ENCODE data around the gene RFFL.
"Not testable (repeated sequence)": the region's sequence is repeated elsewhere in the genome, so short reads cannot be mapped to it uniquely, and the experiment has no call there.

Gene RFFL

DNA sequence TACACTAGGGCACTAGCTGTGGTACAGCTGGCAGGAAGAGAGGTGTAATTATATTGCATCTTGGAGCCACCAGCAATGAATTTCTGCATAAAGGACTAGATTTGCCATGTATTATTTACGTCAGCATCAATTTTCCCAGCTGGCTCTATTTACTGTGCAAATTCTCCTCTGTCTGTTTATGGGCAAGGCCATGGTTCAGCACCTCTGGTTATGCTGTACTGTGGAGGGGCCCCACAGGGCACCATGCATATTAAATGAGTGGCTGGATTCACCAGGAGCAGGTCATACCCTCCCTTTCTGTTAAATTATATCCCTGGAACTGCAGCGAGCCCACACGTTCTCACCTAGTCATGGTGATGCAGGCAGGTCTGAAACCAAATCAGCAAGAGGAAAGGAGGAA, 36.4 kb upstream of the RFFL start:
- CTCF ChIA-PET: interaction anchor here (1.0 to 1.1 kb wide), 2 partner anchors 20 to 158 kb away, joined by 3 read pairs; no protein-coding TSS in a partner anchor
- no peak for DNase-seq (ENCODE audit: extremely low spot score)
- POLR2A ChIA-PET: interaction anchor here (0.6 kb wide), 1 partner anchor 66 kb away, joined by 3 read pairs; no protein-coding TSS in a partner anchor
- TF ChIP-seq, protein P1, sequence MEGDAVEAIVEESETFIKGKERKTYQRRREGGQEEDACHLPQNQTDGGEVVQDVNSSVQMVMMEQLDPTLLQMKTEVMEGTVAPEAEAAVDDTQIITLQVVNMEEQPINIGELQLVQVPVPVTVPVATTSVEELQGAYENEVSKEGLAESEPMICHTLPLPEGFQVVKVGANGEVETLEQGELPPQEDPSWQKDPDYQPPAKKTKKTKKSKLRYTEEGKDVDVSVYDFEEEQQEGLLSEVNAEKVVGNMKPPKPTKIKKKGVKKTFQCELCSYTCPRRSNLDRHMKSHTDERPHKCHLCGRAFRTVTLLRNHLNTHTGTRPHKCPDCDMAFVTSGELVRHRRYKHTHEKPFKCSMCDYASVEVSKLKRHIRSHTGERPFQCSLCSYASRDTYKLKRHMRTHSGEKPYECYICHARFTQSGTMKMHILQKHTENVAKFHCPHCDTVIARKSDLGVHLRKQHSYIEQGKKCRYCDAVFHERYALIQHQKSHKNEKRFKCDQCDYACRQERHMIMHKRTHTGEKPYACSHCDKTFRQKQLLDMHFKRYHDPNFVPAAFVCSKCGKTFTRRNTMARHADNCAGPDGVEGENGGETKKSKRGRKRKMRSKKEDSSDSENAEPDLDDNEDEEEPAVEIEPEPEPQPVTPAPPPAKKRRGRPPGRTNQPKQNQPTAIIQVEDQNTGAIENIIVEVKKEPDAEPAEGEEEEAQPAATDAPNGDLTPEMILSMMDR (IDR thresholded peaks at IDR 0.05; ENCODE audit: control extremely low read depth, extremely low read depth, low read depth, missing control alignments): no peak

DNA sequence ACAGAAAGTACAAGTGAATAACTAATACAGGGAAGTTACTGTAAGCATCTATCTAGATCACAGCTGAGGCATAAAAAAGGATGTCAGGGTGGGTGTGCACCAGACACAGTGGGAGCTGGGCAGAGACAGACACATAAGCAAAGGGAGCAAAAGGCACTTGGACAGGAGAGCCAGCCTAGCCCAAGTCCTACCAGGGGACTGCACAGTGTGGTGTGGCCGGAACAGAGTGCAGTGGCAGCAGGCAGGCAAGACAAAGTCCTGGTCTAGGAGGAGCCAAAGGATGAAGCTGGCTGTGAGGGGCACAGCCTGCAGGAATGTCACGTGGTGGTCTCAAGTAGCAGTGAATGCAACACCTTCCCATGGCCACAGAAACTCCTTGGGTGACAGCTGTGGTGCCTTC, 34.3 kb upstream of the RFFL start:
- TF ChIP-seq, protein P1 (IDR thresholded peaks at IDR 0.05; ENCODE audit: control extremely low read depth, extremely low read depth, low read depth, missing control alignments): no peak
- ChIA-PET POLR2A (no interaction called here), CTCF (interaction anchor here (1.6 kb wide), 1 partner anchor 8 kb away, joined by 8 read pairs; no protein-coding TSS in a partner anchor)
- no peak for DNase-seq (ENCODE audit: extremely low spot score)

DNA sequence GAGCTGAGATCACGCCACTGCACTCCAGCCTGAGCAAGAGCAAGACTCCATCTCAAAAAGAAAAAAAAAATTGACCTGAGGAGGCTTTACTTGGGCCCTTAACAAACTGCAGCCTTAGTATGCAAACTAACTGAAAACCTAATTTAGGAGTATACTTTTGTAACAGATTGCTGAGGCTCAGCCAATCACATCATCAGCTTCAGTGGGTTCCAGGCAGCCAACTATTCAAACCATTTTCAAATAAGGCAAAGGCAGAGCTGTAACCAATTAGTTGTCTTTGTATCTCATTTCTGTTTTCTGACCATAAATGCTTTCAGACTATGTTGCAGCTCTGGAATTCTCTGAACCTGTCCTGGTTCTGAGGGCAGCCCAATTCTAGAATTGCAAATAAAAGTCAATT, 32.2 kb upstream of the RFFL start:
- TF ChIP-seq, protein P1 (IDR thresholded peaks at IDR 0.05; ENCODE audit: control extremely low read depth, extremely low read depth, low read depth, missing control alignments): no peak
- no peak for DNase-seq (ENCODE audit: extremely low spot score)
- ChIA-PET POLR2A (no interaction called here), CTCF (interaction anchor here (1.4 kb wide), 1 partner anchor 26 kb away, joined by 4 read pairs; no protein-coding TSS in a partner anchor)

DNA sequence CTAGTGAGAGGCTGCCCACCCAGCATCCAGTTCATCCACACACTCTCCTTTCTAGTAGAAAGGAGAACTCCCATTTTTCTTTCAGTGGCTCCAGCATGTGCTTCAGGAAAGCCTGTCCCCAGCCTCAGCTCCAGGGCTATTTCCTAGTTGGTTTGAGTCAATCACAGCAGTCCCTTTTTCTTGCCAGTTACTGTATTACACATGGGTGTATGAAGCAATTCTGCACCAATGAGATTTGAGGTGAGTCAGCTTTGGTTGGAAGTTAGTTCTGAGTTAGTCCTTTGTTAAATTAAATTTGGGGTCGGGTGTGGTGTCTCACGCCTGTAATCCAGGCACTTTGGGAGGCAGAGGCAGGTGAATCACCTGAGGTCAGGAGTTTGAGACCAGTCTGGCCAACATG, 31.4 kb upstream of the RFFL start:
- CTCF ChIA-PET: interaction anchor here (0.9 to 1.6 kb wide), 4 partner anchors 25 to 98 kb away, joined by 3 to 6 read pairs (median 4); partner anchors contain the start of gene RAD51D
- TF ChIP-seq, protein P1 (IDR thresholded peaks at IDR 0.05; ENCODE audit: control extremely low read depth, extremely low read depth, low read depth, missing control alignments): no peak
- no peak for DNase-seq (ENCODE audit: extremely low spot score)

DNA sequence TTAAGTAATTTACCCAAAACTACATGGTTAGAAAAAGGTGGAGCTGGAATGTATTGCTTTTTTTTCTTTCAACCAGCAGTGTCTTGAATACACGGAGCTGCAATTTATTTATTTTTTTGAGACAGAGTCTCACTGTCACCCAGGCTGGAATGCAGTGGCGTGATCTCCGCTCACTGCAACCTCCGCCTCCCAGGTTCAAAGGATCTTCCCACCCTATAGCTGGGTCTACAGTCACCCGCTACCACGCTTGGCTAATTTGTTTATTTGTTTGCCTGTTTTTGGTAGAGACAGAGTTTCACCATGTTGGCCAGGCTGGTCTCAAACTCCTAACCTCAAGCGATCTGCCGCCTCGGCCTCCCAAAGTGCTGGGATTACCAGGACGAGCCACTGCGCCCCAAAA, 27.2 kb upstream of the RFFL start:
- CTCF ChIA-PET: interaction anchor here (1.2 to 3.2 kb wide), 14 partner anchors 11 to 444 kb away, joined by 3 to 61 read pairs (median 10); partner anchors contain the start of genes RAD51D and RFFL
- POLR2A ChIA-PET; DNase-seq (ENCODE audit: extremely low spot score): not testable (repeated sequence)

More for the DNA sequence above, 31.4 kb upstream of the RFFL start:
- POLR2A ChIA-PET: no interaction called here

GRCh38 chr17:35089586-35090296, 26.2 kb upstream of the RFFL start:
- CTCF ChIA-PET: interaction anchor here (0.6 to 3.2 kb wide), 35 partner anchors 8 to 445 kb away, joined by 3 to 61 read pairs (median 8); partner anchors contain the start of genes RAD51D and RFFL

More at GRCh38 chr17:35089586-35090296, 26.2 kb upstream of the RFFL start:
- TF ChIP-seq, protein P1 (IDR thresholded peaks at IDR 0.05; ENCODE audit: control extremely low read depth, extremely low read depth, low read depth, missing control alignments): no peak
- no peak for DNase-seq (ENCODE audit: extremely low spot score)
- POLR2A ChIA-PET: interaction anchor here (0.5 to 0.6 kb wide), 3 partner anchors 26 to 123 kb away, joined by 3 to 7 read pairs (median 3); no protein-coding TSS in a partner anchor
